Upper lobe of left lung (tissue), 6 donors: ENCODE measurements around the gene APC2. TPM values are rescaled to one million over a fixed set of nuclear protein-coding genes. Genes with fewer than 3 reads are reported as not detected.
A peak's percentile ranks its signal among the peaks of the same experiment; 100 is the strongest.

Experiments used
- ATAC-seq, 2 donors: fragments of 200-7000 bp; cut with Tn5 transposase; one replicate each; pipeline ENCODE4 v1.9.1; 2022; ENCODE audit warnings: mild to moderate bottlenecking in 2 of 2, moderate library complexity in 2 of 2; ENCODE audit not compliant: low FRiP score in 2 of 2
- DNase-seq, 2 donors: peaks; one replicate each; pipeline ENCODE4 v3.0.0-alpha.2; 2019 to 2020
- H3K27ac ChIP-seq, 4 donors: fragments of 200-600 bp; sonication (generic); one replicate each; pipeline ENCODE4 v1.5.1; 2016 to 2019
- H3K27me3 ChIP-seq, 4 donors: fragments of 200-600 bp; sonication (generic); one replicate each; pipeline ENCODE4 v1.5.1; 2017 to 2019
- H3K36me3 ChIP-seq, 4 donors: fragments of 200-600 bp; sonication (generic); one replicate each; pipeline ENCODE4 v1.5.1; 2016 to 2019
- H3K4me1 ChIP-seq, 4 donors: fragments of 200-600 bp; sonication (generic); one replicate each; pipeline ENCODE4 v1.5.1; 2018 to 2019
- H3K4me3 ChIP-seq, 4 donors: fragments of 200-600 bp; sonication (generic); one replicate each; pipeline ENCODE4 v1.5.1; 2017 to 2019; ENCODE audit warnings: mild to moderate bottlenecking in 2 of 4, moderate library complexity in 1 of 4
- H3K9me3 ChIP-seq, 4 donors: fragments of 200-600 bp; sonication (generic); one replicate each; pipeline ENCODE4 v1.5.1; 2018 to 2019
- EP300 ChIP-seq, 4 donors: sonication (generic); formaldehyde crosslinking; IDR thresholded peaks; one replicate each; pipeline ENCODE4 v1.5.1; 2017; ENCODE audit warnings: antibody characterized with exemption in 4 of 4, control low read depth in 2 of 4
- POLR2A ChIP-seq, 4 donors: fragments of 450-650 bp; IDR thresholded peaks; one replicate each; pipeline ENCODE4 v1.5.1; 2016 to 2017; ENCODE audit warnings: antibody characterized with exemption in 4 of 4, mild to moderate bottlenecking in 2 of 4
- POLR2AphosphoS5 ChIP-seq, 2 donors: sonication (generic); formaldehyde crosslinking; IDR thresholded peaks; one replicate each; pipeline ENCODE4 v1.5.1; 2017; ENCODE audit warnings: antibody characterized with exemption in 2 of 2
- WGBS, 2 donors: methylation state at CpG; one replicate each; pipeline ENCODE4 v1.1.5; 2017 to 2018; 5-methylcytosine and 5-hydroxymethylcytosine counted together
- total RNA-seq, 6 donors: library from RNA; depleted of rRNA in 4 of 6; stranded (reverse); fragments of >200 nt in 4 of 6; gene quantifications; one replicate each; pipeline versions ENCODE4 v1.1.0 to v1.2.1, GENCODE V29; 2016 to 2021
- TF ChIP-seq, protein P1 (sequence below), 6 experiments: fragments of 450-650 bp in 4 of 6; fragments of 200-600 bp in 2 of 6; sonication (generic) in 2 of 6; IDR thresholded peaks; one replicate each; pipeline ENCODE4 v1.5.1; 2016 to 2019; ENCODE audit warnings: antibody characterized with exemption in 6 of 6
- donor health status: DM: no; HTN: no; CAD: no; lungs with moderate emphysema.
- donor health status: DM: no; HTN: yes; CAD: no; lungs with severe emphysema.

Gene APC2
- total RNA-seq, 6 donors from 2014 or later: 0.06 to 1.0 (median 0.11) TPM; not detected in 1

DNA sequence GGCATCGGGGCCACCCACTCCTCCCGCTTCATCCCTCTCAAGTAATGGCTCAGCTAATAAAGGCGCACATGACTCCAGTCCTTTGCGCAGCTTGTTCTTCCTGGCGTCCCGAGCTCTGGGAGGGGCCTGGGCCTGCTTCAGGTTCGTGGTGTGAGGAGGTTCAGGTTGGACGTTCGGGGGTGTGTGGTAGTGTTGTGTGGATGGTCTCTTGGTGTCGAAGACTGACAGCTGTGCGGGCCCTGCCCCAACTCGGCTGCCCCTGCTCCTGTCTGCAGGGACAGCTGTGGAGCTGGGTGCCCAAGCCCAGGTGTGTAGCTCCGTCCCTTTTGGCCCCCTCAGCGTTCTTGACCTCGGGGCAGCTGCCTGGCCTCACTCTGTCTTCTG is 9.5 kb upstream of the APC2 start:
- DNase-seq: peak in 1 of 2 donors; percentile 73
- WGBS, 2 donors: 88 to 90% methylated on average over 11 to 15 of the region's 15 CpGs
- Histone ChIP-seq H3K27ac (no peak overlapping the region), H3K4me1 (peaks cover 23 to 38% (median 31%) of the 10 kb centered on the region in 4 donors), H3K27me3 (peaks cover 0 to 2% (median under 1%) of the 10 kb centered on the region in 4 donors), H3K4me3 (no peak overlapping the region), H3K36me3 (peaks cover 21 to 41% (median 32%) of the 10 kb centered on the region in 4 donors), H3K9me3 (no peaks in the 10 kb centered on the region)
- ATAC-seq: no peak
- TF ChIP-seq, protein P1, sequence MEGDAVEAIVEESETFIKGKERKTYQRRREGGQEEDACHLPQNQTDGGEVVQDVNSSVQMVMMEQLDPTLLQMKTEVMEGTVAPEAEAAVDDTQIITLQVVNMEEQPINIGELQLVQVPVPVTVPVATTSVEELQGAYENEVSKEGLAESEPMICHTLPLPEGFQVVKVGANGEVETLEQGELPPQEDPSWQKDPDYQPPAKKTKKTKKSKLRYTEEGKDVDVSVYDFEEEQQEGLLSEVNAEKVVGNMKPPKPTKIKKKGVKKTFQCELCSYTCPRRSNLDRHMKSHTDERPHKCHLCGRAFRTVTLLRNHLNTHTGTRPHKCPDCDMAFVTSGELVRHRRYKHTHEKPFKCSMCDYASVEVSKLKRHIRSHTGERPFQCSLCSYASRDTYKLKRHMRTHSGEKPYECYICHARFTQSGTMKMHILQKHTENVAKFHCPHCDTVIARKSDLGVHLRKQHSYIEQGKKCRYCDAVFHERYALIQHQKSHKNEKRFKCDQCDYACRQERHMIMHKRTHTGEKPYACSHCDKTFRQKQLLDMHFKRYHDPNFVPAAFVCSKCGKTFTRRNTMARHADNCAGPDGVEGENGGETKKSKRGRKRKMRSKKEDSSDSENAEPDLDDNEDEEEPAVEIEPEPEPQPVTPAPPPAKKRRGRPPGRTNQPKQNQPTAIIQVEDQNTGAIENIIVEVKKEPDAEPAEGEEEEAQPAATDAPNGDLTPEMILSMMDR (IDR thresholded peaks at IDR 0.05): no peak
- no peak for TF ChIP-seq EP300 (IDR thresholded peaks at IDR 0.05)

- TF ChIP-seq EP300 (IDR thresholded peaks at IDR 0.05): no peak
- TF ChIP-seq, protein P1 (IDR thresholded peaks at IDR 0.05): no peak
- no peak for TF ChIP-seq POLR2AphosphoS5 (IDR thresholded peaks at IDR 0.05)
- no peak for TF ChIP-seq POLR2A (IDR thresholded peaks at IDR 0.05)
- peak in 1 of 2 donors; percentile 55 for DNase-seq
- Histone ChIP-seq H3K4me1 (peaks cover 29 to 44% (median 37%) of the 10 kb centered on the region in 4 donors), H3K36me3 (peaks cover 21 to 37% (median 30%) of the 10 kb centered on the region in 4 donors), H3K9me3 (no peaks in the 10 kb centered on the region), H3K4me3 (no peak overlapping the region), H3K27ac (no peak overlapping the region), H3K27me3 (peaks cover 0 to 9% (median 4%) of the 10 kb centered on the region in 4 donors)
- ATAC-seq: no peak
- WGBS, 2 donors: 89% methylated on average over 9 of the region's 9 CpGs
Observed at GRCh38 chr19:1441022-1441426, 8.9 kb upstream of the APC2 start.

- WGBS, 2 donors: 87 to 88% methylated on average over 23 to 25 of the region's 25 CpGs
- DNase-seq: peak in 1 of 2 donors; percentile 64
- peaks cover 21 to 37% (median 30%) of the 10 kb centered on the region in 4 donors for H3K36me3 ChIP-seq
- H3K27ac ChIP-seq: no peak overlapping the region
- H3K27me3 ChIP-seq: peaks cover 0 to 17% (median 13%) of the 10 kb centered on the region in 4 donors
- no peak for ATAC-seq
- H3K4me3 ChIP-seq: no peak overlapping the region
- no peaks in the 10 kb centered on the region for H3K9me3 ChIP-seq
- peaks cover 37 to 53% (median 45%) of the 10 kb centered on the region in 4 donors for H3K4me1 ChIP-seq
- TF ChIP-seq, protein P1 (IDR thresholded peaks at IDR 0.05): no peak
- TF ChIP-seq EP300 (IDR thresholded peaks at IDR 0.05) (no peak), POLR2AphosphoS5 (IDR thresholded peaks at IDR 0.05) (no peak), POLR2A (IDR thresholded peaks at IDR 0.05) (no peak)
Observed at GRCh38 chr19:1441677-1442438, 8.1 kb upstream of the APC2 start.

DNA sequence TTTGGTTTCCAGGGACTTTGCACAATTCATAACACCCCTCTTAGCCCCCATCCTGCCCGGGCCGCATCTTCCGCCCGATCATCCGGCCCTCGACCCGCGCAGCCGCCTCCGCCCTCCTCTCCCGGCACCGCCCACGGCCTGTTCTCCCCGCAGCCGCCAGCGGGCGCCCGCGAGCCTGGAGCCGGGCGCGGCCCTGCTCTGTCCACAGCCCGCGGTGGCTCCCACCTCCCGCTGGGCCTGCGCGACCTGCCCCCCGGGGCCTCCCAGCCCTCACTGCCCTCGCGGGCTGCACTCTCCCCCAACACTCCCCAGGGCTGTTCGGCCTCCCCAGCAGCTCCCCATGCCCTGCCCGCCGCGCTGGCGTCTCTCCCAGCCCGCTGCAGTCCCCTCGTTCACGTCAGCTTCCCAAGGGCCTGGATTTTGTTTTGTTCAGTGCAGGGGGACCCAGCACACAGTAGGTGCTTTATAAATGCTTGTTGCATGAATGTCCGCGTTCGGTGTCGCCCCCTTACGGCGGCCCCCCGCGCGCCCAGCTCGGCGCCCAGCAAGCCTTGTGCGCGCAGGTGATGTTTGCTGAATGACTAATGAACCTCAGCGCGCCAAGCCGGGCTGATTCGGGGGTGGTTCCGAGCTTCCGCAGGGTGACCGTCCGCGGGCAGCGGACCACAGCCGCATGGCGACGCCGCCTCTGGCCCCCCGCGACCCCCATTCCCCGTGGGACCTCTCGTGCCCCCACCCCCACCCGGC is 4.6 kb upstream of the APC2 start:
- DNase-seq: peak; percentile 74 to 96
- H3K27me3 ChIP-seq: peaks cover under 1 to 45% (median 32%) of the 10 kb centered on the region in 4 donors
- H3K9me3 ChIP-seq: no peaks in the 10 kb centered on the region
- ATAC-seq: peak; percentile 90 to 95
- H3K4me1 ChIP-seq: peaks cover 22 to 43% (median 28%) of the 10 kb centered on the region in 4 donors
- 3 to 4% methylated on average over 32 to 34 of the region's 70 CpGs for WGBS, 2 donors
- H3K4me3 ChIP-seq: peak overlapping the region in 3 of 4 donors; percentile 36 to 50 (median 45)
- TF ChIP-seq POLR2AphosphoS5 (IDR thresholded peaks at IDR 0.05): no peak
- TF ChIP-seq, protein P1 (IDR thresholded peaks at IDR 0.05): peak; percentile 93 to 97 (median 95)
- H3K36me3 ChIP-seq: peaks cover 15 to 27% (median 23%) of the 10 kb centered on the region in 4 donors
- H3K27ac ChIP-seq: peak overlapping the region in 2 of 4 donors; percentile 28 to 31
